ENCODE results near the gene ERVH48-1.
A peak's percentile ranks its signal among the peaks of the same experiment; 100 is the strongest.

The ERVH48-1 gene

DNA sequence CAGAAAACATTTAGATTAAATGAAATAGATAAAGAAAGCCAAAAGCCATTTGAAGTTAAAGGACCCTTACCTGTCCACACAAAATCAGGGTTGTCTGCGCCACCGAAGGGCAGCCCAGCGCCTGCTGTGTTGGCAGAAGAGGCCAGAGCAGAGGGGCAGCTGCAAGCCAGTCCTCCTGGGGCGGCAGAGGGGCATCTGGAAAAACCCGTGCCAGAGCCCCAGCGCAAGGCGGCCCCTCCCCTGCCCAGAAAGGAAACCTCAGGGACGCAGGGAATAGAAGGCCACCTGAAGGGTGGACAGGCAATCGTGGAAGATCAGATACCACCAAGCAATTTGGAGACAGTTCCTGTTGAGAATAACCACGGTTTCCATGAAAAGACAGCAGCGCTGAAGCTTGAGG lies 21.6 kb downstream of the ERVH48-1 start:
- Mint-ChIP-seq H3K27me3 (ENCODE audit: low read depth, poor library complexity) (no peaks in the 10 kb centered on the region), H3K4me1 (no peaks in the 10 kb centered on the region), H3K27ac (no peak overlapping the region), H3K4me3 (no peak overlapping the region), H3K9me3 (peaks cover 20% of the 10 kb centered on the region), H3K36me3 (ENCODE audit: low read depth) (peaks cover 74% of the 10 kb centered on the region)
- DNase-seq = no peak
- no peak for TF ChIP-seq CTCF (IDR thresholded peaks at IDR 0.05)

- TF ChIP-seq CTCF (IDR thresholded peaks at IDR 0.05) = no peak
- H3K27me3 Mint-ChIP-seq (ENCODE audit: low read depth, poor library complexity) = no peaks in the 10 kb centered on the region
- no peak for DNase-seq
- H3K27ac Mint-ChIP-seq = no peak overlapping the region
- no peaks in the 10 kb centered on the region for H3K4me1 Mint-ChIP-seq
- H3K4me3 Mint-ChIP-seq = no peak overlapping the region
- H3K9me3 Mint-ChIP-seq = peaks cover 6% of the 10 kb centered on the region
- peaks cover 62% of the 10 kb centered on the region for H3K36me3 Mint-ChIP-seq (ENCODE audit: low read depth)
Measured at GRCh38 chr21:42900446-42900845, 25.0 kb downstream of the ERVH48-1 start.

DNA sequence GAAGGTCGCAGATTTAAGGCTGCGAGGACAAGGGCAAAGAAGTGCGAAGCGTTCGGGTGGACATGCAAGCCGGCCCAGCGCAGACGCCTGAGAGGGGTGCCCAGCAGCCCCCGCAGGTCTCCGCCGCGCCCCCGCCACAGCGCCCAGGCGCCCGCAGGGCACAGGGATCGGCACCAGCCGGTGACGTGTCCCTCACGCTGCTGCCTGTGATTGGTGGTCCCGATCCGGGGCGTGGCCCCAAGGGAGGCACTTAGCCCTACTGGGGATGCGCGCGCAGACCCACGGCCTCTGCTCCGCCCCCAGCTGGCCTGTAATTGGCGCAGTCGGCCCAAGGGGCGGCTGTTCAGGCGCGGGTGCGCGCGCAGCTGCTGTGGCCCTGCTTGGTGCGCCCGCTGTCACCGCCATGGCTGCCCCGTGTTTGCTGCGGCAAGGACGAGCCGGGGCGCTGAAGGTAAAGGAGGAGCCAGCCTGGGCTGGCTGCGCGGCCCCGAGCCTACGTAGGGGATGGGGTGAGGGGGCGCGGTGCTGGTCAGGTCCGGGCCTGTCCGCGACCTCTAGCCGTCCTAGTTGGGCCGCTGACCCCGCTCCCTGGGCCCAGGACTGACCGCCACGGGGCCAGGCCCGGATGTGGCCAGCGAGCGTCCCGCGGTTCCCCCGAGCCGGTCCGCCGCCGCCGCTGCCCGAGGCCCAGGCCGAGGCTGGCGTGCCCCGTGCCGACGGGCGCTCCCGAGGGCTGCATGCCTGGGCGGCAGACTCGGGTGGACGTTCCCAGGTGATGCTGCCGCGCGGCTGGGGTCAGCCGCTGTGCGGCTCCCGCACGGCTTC lies 32.3 kb downstream of the ERVH48-1 start, which contains the start of gene NDUFV3:
Gene NDUFV3 (plus strand): TSS at position 379 of the 825 bp plus-strand sequence. CDS start 25 bp downstream, at position 404.
- Mint-ChIP-seq H3K27me3 (ENCODE audit: low read depth, poor library complexity) (peaks cover 2% of the 10 kb centered on the region), H3K27ac (peak within 1 kb of the TSS; percentile 97), H3K9me3 (no peaks in the 10 kb centered on the region), H3K4me3 (peak within 1 kb of the TSS; percentile 88), H3K36me3 (ENCODE audit: low read depth) (peaks cover 19% of the 10 kb centered on the region), H3K4me1 (peaks cover 12% of the 10 kb centered on the region)
- DNase-seq = peak; percentile 100
- no peak for TF ChIP-seq CTCF (IDR thresholded peaks at IDR 0.05)

GRCh38 chr21:42892582-42892930 lies 32.9 kb downstream of the ERVH48-1 start:
- TF ChIP-seq CTCF (IDR thresholded peaks at IDR 0.05) = no peak
- H3K27me3 Mint-ChIP-seq (ENCODE audit: low read depth, poor library complexity) = peaks cover 2% of the 10 kb centered on the region
- H3K4me1 Mint-ChIP-seq = peaks cover 12% of the 10 kb centered on the region
- H3K27ac Mint-ChIP-seq = peak overlapping the region; percentile 97
- DNase-seq = no peak
- H3K9me3 Mint-ChIP-seq = no peaks in the 10 kb centered on the region
- peaks cover 14% of the 10 kb centered on the region for H3K36me3 Mint-ChIP-seq (ENCODE audit: low read depth)
- peak overlapping the region; percentile 88 for H3K4me3 Mint-ChIP-seq

- DNase-seq = no peak
- no peak for TF ChIP-seq CTCF (IDR thresholded peaks at IDR 0.05)
- Mint-ChIP-seq H3K27me3 (ENCODE audit: low read depth, poor library complexity) (no peaks in the 10 kb centered on the region), H3K4me1 (peaks cover 7% of the 10 kb centered on the region), H3K4me3 (no peak overlapping the region), H3K27ac (no peak overlapping the region), H3K36me3 (ENCODE audit: low read depth) (peaks cover 15% of the 10 kb centered on the region), H3K9me3 (no peaks in the 10 kb centered on the region)
Measured at GRCh38 chr21:42887326-42887725, 38.1 kb downstream of the ERVH48-1 start.

- H3K9me3 Mint-ChIP-seq = peaks cover 6% of the 10 kb centered on the region
- H3K36me3 Mint-ChIP-seq (ENCODE audit: low read depth) = peaks cover 23% of the 10 kb centered on the region
- no peak overlapping the region for H3K27ac Mint-ChIP-seq
- no peaks in the 10 kb centered on the region for H3K27me3 Mint-ChIP-seq (ENCODE audit: low read depth, poor library complexity)
- no peak overlapping the region for H3K4me3 Mint-ChIP-seq
- DNase-seq = no peak
- TF ChIP-seq CTCF (IDR thresholded peaks at IDR 0.05) = no peak
- peaks cover 21% of the 10 kb centered on the region for H3K4me1 Mint-ChIP-seq
Measured at GRCh38 chr21:42883921-42884320, 41.5 kb downstream of the ERVH48-1 start.

Measured in nephron progenitor cell (in vitro differentiated cells).